ENCODE data around the gene RNASEH2A. TPM values are rescaled to one million over a fixed set of nuclear protein-coding genes. Genes with fewer than 3 reads are reported as not detected.
"Not testable (repeated sequence)": the region's sequence is repeated elsewhere in the genome, so short reads cannot be mapped to it uniquely, and the experiment has no call there.

RNASEH2A gene
- total RNA-seq, 3 donors from 2014 or later: 5.2 to 8.8 (median 8.5) TPM

DNA sequence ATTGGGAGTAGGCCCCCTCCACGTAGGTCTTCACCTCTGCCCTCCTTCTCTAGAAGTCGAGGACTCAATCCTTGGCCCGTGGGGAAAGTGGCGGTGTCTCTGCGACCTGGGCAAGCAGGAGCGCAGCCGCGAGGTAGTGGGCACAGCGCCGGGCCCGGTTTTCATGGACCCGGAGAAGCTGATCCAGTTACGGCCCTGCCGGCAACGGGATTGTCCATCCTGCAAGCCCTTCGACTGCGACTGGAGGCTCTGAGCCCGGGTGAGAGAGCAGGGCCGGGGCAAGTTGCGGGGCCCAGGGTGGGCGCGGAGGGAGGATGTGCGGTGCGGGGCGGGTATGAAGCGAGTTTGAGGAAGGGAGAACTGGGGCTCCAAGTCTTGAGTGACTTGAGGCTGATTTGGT lies 2.3 kb upstream of the RNASEH2A start:
- no peak for TF ChIP-seq POLR2AphosphoS5 (IDR thresholded peaks at IDR 0.05)
- TF ChIP-seq, protein P1, sequence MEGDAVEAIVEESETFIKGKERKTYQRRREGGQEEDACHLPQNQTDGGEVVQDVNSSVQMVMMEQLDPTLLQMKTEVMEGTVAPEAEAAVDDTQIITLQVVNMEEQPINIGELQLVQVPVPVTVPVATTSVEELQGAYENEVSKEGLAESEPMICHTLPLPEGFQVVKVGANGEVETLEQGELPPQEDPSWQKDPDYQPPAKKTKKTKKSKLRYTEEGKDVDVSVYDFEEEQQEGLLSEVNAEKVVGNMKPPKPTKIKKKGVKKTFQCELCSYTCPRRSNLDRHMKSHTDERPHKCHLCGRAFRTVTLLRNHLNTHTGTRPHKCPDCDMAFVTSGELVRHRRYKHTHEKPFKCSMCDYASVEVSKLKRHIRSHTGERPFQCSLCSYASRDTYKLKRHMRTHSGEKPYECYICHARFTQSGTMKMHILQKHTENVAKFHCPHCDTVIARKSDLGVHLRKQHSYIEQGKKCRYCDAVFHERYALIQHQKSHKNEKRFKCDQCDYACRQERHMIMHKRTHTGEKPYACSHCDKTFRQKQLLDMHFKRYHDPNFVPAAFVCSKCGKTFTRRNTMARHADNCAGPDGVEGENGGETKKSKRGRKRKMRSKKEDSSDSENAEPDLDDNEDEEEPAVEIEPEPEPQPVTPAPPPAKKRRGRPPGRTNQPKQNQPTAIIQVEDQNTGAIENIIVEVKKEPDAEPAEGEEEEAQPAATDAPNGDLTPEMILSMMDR (IDR thresholded peaks at IDR 0.05): no peak
- H3K9me3 ChIP-seq: no peaks in the 10 kb centered on the region
- intact Hi-C loops (cut with DNase I; ENCODE audit: low total_unique reads): no loop called here
- H3K4me3 ChIP-seq: no peak overlapping the region
- no peak for DNase-seq (ENCODE audit: low spot score in 2 of 2)
- H3K27ac ChIP-seq: no peak overlapping the region
- H3K27me3 ChIP-seq: no peaks in the 10 kb centered on the region
- H3K36me3 ChIP-seq: no peaks in the 10 kb centered on the region
- peaks cover 0 to 12% of the 10 kb centered on the region in 2 donors for H3K4me1 ChIP-seq

DNA sequence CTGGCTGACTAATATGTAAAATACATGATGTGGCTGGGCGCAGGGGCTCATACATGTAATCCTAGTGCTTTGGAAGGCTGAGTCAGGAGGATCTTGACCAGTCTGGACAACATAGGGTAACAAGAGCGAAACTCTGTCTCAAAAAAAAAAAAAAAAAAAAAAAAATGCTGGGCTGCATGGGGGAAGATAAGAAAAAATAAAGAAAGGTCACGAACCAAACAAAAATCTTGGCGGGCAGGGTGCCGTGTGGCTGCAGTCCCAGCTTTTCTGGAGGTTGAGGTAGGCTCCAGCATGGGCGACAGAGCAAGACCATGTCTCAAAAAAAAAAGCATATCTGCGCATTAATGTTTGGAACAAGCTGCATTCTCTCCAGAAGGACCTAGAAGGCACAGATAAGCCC lies 8.7 kb downstream of the RNASEH2A start:
- intact Hi-C loops (cut with DNase I; ENCODE audit: low total_unique reads): no loop called here
- H3K4me3 ChIP-seq: no peak overlapping the region
- no peaks in the 10 kb centered on the region for H3K27me3 ChIP-seq
- no peak overlapping the region for H3K27ac ChIP-seq
- no peak for DNase-seq (ENCODE audit: low spot score in 2 of 2)
- TF ChIP-seq POLR2A (IDR thresholded peaks at IDR 0.05) (no peak), POLR2AphosphoS5 (IDR thresholded peaks at IDR 0.05) (no peak)
- TF ChIP-seq, protein P1 (IDR thresholded peaks at IDR 0.05): no peak
- no peaks in the 10 kb centered on the region for H3K36me3 ChIP-seq
- no peaks in the 10 kb centered on the region for H3K4me1 ChIP-seq
- no peaks in the 10 kb centered on the region for H3K9me3 ChIP-seq

DNA sequence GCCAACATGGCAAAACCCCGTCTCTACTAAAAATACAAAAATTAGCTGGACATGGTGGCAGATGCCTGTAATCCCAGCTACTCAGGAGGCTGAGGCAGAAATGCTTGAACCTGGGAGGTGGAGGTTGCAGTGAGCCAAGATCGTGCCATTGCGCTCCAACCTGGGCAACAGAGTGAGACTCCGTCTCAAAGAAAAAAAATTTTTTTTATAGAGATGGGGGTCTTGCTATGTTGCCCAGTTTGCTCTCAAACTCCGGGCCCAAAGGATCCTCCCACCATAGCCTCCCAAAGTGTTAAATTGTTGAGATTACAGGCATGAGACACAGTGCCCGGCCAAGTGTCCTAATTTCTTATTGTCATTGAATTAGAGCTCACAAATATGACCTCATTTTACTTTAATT lies 10.8 kb downstream of the RNASEH2A start:
- H3K4me3 ChIP-seq; H3K9me3 ChIP-seq; H3K36me3 ChIP-seq; intact Hi-C loops (cut with DNase I; ENCODE audit: low total_unique reads); DNase-seq (ENCODE audit: low spot score in 2 of 2); H3K27me3 ChIP-seq; H3K4me1 ChIP-seq; H3K27ac ChIP-seq: not testable (repeated sequence)

GRCh38 chr19:12817810-12818209 lies 11.4 kb downstream of the RNASEH2A start:
- intact Hi-C loops (cut with DNase I; ENCODE audit: low total_unique reads); H3K9me3 ChIP-seq: not testable (repeated sequence)

GRCh38 chr19:12821761-12822160 lies 15.4 kb downstream of the RNASEH2A start:
- DNase-seq (ENCODE audit: low spot score in 2 of 2): no peak
- no peak overlapping the region for H3K27ac ChIP-seq
- H3K27me3 ChIP-seq: peaks cover 5 to 32% of the 10 kb centered on the region in 2 donors
- H3K9me3 ChIP-seq: no peaks in the 10 kb centered on the region
- H3K36me3 ChIP-seq: no peaks in the 10 kb centered on the region
- intact Hi-C loops (cut with DNase I; ENCODE audit: low total_unique reads): no loop called here
- TF ChIP-seq, protein P1 (IDR thresholded peaks at IDR 0.05): no peak
- TF ChIP-seq POLR2A (IDR thresholded peaks at IDR 0.05) (no peak), POLR2AphosphoS5 (IDR thresholded peaks at IDR 0.05) (no peak)
- H3K4me1 ChIP-seq: no peaks in the 10 kb centered on the region
- no peak overlapping the region for H3K4me3 ChIP-seq

More at GRCh38 chr19:12817810-12818209, 11.4 kb downstream of the RNASEH2A start:
- DNase-seq (ENCODE audit: low spot score in 2 of 2); H3K27ac ChIP-seq; H3K4me1 ChIP-seq; H3K36me3 ChIP-seq; H3K27me3 ChIP-seq; H3K4me3 ChIP-seq: not testable (repeated sequence)

- Histone ChIP-seq H3K27ac (no peak overlapping the region), H3K9me3 (no peaks in the 10 kb centered on the region), H3K36me3 (no peaks in the 10 kb centered on the region), H3K4me3 (peak overlapping the region in 1 of 3 donors; percentile 35), H3K4me1 (no peaks in the 10 kb centered on the region), H3K27me3 (peaks cover 5 to 52% of the 10 kb centered on the region in 2 donors)
- intact Hi-C loops (cut with DNase I; ENCODE audit: low total_unique reads): no loop called here
- DNase-seq (ENCODE audit: low spot score in 2 of 2): no peak
- TF ChIP-seq POLR2A (IDR thresholded peaks at IDR 0.05): no peak
These were observed 19.1 kb downstream of the RNASEH2A start for GRCh38 chr19:12825254-12826131.
